ENCODE results near the gene HELQ.
A peak's percentile ranks its signal among the peaks of the same experiment; 100 is the strongest.

Gene HELQ

DNA sequence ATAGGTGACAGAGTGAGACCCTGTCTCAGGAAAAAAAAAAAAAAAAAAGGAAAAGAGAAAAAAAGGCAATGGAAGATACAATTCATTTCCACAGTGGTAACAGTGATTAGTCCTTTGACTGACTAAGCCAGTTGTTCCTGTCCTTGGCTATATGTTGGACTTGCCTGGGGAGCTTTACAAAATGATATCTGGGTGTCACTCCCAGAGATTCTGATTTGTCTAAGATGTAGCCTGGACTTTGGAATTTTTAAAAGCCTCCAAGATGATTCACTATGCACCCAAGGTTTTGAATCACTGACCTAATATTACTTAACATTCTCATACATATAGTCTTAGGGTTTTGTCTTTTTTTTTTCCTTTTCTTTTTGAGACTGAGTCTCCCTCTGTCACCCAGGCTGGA is 16.9 kb downstream of the HELQ start:
- DNase-seq: no peak

DNA sequence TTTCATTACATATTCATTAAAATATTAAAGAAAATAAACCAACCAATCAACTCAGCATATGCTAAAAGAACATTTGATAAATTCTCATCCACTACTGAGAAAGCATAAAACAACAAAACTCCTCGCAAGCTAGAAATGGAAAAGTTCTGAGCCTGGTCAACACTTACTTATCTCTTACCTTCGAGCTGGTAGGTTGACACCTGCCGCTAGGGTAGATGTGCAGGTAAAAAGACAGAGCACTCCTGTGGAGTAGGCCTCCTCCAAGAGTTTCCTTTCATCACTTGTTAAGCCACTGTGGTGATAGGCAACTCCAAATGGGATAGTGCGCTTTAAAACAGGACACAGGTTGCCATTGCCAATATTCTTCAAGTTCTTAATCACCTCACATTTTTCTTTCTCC is 18.9 kb downstream of the HELQ start:
- no peak for DNase-seq

DNA sequence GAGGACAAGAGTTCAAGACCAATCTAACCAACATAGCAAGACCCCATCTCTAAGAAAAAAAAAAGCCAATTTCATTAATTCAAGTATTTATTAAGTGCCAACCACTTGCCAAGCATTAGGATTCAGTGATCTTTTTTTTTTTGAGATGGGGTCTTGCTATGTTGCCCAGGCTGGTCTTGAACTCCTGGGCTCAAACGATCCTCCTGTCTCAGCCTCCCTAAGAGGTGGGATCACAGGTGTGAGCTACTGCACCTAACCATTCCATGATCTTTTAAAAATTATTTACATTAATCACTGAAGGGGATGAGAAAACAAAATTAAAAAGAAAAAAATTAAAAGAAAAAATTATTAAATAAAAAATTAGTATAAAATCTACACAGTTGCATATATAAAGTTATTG is 24.4 kb downstream of the HELQ start:
- DNase-seq: no peak

DNA sequence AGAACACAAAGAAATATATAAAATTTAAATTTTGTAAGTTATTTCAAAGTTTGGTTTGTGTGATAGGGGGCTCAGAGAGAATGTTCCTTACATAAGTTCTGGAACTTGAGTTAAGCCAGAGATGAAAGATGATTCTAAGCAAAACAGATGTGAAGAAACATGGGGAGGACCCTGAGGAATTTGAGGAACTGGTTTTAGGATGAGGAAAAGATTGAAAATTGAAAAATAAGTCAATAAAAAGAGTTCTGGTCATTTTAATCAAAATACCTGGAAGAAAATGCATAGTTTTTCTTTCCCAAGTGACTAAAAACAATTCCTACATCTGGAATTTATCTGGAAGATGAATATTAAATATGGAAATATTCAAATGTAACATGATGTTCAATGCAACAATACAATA is 37.4 kb downstream of the HELQ start:
- no peak for DNase-seq

DNA sequence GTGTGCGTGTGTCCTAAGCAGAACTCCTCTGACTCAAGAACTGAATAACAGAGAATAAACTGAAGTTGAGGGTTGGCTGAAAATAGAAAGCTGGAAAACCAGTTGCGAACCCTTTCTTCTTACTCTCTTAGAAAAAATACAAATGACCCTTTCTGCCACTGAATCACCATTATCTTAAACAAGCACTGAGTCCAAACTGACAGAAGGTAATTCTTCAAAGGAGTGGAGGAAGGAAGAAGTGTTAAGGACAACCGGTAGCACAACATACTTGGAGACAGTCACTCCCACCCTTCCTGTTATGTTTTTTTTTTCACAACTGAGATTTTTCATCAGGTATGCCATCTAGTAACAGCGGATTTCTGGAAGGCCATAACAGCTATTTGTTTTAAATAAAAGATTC is 38.1 kb downstream of the HELQ start:
- DNase-seq: no peak

DNA sequence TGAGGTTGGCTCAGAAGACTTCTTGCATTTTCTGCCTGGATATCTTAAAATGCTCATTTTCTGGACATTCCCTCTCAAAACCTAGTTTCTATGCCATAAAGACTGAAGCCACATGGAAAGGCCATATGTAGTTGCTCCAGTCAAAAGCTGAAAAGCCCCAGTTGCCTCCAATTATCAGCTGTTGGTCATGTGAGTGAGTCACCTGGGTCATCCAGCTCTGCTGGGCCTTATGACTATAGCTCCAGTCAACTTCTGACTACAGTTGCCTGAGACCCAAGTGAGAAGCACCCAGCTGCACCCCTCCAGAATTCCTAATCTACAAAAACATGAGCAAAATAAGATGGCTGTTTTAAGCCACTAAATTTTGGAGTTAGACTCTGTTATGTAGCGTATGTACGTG is 41.9 kb downstream of the HELQ start:
- DNase-seq: no peak

DNA sequence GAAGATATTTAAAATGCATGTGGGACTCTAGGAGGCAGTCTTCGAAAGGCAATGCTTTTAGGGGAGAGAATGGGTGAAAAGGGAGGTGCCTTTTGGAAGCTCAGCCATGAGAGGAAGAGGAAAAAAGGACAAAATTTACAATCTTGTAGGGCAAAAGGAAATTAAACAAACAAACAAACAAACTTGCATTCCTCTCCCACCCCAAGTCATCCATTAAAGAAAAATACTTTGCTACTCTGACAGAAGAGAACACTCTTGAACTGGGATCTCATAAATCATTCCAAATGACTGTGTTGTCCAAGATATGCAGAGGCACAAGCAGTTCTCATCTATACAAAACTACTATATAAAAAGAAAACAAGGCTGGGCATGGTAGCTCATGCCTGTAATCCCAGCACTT is 46.7 kb downstream of the HELQ start:
- no peak for DNase-seq

DNA sequence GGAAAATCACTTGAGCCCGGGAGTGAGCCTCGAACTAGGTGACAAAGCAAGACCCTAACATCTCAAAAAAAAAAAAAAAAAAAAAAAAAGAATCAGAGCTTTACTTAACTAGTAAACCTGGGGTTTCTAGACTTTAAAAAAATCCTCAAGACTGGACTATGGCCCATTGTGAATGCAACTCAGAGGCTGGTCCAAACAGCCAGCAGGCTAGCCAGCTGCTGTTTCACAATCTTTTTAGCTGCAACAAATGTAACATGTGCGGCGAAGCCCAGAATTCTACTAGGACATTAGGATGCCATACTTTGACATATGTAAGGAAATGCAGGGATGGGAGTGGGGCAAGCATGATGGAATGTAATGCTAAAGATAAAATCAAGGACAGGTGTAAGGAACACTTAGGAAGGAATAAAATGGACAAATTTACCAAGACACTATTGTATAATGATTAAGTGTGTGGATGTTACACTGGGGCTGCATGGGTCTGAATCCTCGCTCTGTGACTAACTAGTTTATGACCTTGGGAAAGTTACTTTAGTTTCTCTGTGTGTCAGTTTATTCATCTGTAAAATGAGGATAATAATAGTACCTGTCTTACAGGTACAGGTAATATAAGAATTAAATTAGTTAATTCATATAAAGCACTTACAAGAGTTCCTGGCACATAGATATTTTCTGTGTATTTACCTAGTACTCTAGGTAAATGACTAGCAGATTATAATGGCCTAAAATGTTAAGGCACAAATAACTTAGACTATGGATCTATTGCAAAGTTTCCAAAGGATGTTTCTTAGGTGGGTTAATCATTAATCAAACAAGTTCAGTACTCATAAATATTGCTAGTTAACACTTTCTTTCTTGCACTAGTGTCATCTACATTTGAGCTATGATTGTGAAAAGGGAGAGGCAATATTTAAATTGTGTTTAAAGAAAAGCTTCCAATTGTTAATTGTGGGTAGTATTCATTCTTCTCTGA is 49.5 kb downstream of the HELQ start:
- no peak for DNase-seq

DNA sequence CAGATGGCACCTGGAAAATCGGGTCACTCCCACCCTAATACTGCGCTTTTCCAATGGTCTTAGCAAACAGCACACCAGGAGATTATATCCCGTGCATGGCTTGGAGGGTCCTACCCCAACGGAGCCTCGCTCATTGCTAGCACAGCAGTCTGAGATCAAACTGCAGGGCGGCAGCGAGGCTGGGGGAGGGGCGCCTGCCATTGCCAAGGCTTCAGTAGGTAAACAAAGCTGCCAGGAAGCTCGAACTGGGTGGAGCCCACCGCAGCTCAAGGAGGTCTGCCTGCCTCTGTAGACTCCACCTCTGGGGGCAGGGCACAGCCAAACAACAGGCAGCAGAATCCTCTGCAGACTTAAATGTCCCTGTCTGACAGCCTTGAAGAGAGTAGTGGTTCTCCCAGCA is 57.5 kb downstream of the HELQ start:
- DNase-seq: peak; percentile 9

DNA sequence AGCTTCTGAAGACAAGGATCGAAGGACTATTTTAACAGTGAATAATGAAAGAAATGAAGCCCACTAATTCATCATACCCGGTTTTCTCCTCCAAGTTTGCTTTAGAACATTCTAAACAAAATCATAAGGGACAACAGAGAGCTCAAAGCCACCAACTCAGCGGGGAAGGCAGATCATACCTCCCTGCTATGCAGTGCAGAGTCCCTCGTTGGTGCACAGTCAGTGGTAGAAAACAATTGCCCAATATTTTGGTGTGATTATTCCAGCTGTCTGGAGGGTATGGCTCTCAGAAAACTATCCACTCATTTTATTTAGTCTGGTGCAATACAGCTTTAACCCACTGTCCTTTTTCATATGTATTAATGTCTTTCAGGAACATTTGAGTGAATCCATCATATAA is 61.7 kb downstream of the HELQ start:
- no peak for DNase-seq

DNA sequence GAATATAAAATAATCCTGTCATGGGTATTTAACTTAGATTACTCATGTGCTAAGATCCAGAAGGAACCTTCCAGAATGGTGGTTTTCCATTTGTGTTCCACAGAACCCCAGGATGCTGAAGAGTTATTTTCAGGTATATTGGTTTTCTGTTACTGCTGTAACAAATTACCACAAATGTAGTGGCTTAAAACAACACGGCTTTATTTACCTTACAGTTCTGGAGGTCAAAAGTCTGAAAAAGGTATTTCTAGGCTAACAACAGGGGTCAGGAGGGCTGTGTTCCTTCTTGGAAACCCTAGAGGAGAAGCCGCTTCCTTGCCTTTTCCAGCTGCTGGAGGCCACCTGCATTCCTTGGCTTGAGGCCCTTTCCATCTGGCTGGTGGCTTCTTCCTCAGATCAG is 63.1 kb downstream of the HELQ start:
- DNase-seq: no peak

DNA sequence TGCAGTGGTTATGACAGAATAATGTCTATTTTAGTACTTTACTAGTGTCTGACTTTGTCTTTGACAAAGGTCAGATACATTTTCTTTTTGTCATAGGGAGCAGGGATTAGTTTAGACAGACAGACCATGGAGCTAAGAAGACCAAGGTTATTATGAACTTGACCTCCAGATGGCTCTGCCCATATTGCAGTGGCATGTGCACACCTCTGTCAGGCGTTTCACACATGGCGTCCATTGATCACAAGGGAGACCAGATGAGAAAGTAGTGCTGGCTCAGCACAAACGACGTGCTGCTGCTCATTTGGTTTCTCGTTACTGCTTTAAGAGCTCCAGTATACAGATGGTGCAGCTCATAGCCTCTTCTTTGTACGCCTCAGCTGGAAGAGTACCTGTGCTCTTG is 64.7 kb downstream of the HELQ start:
- no peak for DNase-seq

DNA sequence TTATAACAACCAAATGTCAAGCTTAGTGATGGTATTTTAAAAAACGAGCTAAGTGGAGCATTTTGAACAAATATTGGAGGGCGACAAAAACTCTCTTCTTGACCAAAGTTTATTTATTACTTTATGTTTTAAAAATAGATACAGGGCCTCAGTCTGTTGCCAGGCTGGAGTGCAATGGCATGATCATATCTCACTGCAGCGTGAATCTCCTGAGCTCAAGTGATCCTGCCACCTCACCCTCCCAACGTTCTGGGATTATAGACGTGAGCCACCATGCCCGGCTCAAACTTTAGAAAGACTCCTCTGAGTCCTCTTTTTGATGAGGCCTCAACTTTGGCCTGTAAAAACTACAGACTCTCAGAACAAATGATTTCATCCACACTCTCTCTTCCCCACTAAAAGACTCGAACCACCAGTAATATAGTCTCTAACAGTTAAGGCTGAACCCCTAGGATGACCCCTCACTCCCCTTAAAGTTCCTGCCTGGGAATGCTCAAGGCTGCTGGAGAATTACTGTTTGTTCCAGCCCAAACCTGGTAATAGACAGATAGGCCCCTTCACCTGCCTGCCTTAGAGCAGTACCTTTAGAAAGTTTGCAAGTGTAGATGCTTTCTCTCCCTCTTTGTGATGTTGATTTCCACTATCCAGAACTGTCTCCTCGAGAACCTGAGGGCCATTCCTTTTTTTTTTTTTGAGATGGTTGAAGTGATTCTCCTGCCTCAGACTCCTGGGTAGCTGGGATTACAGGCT is 65.7 kb downstream of the HELQ start:
- no peak for DNase-seq

DNA sequence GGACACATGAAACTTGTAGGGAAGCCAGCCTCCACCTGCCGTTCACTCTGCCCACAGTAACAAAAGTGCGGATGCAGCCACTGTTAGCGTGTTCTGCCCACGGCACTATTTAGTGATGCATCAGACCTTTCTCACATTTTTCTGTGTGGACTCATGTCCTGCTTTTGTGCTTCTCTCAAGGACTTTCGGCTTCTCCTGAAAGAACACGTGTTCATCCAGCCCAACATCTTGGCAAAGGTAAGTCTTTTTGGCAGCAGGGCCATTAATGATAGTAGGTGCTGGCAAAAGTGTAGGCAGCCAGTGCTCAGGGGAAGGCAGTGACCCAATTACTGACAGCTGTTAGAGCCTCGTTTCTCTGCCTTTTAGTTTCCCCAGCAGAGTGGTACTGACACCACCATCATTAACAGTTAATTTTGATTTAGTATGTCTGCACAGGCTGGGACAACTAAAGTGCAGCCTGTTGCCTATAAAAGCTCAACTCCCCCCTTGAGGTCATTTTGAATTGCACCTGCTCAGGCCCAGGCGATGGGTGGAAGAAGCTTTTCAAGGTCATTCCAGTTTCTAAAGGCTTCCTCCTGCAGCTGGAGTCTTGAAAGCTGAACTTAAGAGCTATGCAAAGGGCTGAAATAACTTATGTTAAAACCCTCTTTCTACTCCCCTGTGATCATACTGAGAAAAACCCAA is 66.4 kb downstream of the HELQ start:
- no peak for DNase-seq

DNA sequence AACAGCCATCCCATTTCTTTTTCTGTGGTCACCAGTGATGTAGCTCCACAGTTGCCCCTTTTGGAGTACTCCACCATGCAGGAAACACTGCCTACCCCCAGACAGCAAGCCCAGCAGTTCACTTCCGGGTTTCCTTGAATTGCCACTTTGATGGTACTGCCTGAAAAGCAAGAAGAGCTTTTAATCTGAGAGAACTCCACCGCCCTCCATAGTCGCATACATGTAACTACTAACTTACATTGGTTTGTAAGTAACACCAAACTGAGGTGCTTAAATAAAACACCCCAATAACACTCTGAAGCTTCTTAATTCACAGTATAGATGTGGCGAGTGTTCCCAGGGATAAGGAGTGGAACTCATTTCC is 67.3 kb downstream of the HELQ start:
- DNase-seq: peak; percentile 43

DNA sequence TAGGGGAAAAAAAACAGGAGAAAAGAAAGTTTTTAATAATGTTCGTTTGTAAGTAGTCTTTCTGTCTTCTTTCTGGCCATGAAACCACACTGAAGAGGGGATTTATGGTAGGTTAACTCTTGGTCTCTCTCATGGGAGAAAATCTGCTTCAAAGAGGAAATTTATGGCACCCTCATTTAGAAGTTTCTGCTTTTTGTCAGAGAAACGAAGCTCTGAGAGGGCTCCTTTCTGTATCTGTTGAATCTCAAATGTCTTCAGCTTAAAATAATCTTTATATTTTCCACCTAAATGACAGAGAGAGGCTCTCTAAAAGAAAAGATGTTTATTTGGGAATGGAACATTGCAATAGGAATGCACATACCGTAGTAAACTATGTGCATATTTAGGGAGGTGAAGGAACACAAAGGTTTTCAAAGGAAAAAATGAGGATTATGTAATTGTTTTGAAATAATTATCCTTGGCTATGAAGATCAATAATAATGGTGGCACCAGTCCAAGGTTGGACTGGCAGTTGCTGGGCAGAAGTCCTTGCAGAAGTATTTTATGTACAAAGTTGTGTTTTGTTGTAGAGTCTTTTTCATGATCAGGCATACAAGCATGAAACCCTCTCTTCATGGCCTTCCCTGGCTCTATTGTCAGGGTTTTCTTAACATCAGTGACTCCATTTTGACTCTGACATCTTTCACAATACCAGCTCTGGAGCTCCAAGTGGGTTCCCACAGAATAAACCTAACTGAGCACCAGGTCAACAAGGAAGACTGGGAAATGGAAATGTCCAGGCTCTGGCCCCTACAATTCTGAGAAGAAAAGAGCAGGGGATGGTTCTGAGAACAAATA is 67.9 kb downstream of the HELQ start:
- DNase-seq: no peak

DNA sequence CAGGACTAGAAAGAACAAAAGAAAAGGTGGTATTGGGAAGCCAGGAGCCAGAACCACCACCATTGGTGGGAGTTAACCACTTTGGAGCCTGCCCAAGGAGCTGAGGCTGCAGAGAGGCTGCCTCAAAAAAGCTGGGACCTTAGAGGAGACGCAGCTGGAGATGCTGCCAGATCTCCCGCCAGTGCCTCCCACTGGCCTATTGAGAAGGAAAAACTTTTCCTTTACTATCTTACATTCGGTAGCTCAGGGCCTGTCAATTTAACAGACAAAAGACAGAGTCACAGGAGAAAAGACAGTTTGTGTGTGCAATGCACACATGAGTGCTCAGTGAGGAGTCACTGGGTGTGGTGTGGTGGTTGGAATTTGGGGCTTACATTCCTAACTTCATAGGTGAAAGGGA is 68.6 kb downstream of the HELQ start:
- no peak for DNase-seq

DNA sequence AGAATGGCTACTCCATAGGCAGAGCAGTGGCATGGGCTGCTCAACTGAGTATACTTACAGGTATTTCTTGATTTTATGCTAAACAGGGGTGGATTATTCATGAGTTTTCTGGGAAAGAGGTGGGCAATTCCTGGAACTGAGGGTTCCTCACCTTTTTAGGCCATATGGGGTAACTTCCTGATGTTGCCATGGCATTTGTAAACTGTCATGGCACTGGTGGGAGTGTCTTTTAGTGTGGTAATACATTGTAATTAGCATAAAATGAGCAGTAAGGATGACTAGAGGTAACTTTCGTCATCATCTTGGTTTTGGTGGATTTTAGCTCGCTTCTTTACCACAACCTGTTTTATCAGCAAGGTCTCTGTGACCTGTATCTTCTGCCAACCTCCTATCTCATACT is 72.8 kb downstream of the HELQ start:
- no peak for DNase-seq

DNA sequence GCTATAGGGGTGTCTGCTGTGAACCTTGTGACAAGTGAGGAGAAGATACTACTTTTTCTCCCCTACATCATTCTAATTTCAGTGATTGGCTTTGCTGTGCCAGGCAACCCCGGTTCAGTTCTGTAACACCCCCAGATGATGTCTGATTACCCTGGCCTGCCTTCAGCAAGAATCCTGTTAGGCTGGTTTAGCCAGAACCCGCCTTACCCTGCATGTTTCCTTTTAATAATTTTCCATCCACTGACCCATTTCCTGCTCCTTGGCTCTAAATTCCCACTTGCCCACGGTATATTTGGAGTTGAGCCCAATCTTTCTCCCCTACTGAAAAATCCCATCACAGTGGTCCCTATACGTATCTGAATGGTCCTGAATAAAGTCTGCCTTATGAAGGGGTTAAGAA is 74.5 kb downstream of the HELQ start:
- DNase-seq: no peak

DNA sequence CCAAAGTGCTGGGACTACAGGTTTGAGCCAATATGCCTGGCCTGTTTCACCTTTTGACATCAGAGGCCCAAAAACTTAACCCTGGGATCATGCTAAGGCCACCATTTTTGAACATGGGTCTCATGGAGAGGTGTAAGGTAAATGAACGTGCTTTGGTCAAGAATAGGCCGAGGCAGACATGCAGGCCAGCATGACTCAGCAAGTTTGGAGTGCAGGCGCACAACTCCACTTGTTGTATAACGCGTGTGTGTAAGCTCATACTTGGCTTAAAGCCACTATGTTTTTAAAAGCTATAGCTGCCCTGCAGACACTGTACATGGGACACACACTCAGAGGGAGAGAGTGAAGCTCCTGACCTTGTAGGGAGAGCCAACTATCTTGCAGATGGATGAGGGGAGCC is 77.2 kb downstream of the HELQ start:
- peak; percentile 17 for DNase-seq

DNA sequence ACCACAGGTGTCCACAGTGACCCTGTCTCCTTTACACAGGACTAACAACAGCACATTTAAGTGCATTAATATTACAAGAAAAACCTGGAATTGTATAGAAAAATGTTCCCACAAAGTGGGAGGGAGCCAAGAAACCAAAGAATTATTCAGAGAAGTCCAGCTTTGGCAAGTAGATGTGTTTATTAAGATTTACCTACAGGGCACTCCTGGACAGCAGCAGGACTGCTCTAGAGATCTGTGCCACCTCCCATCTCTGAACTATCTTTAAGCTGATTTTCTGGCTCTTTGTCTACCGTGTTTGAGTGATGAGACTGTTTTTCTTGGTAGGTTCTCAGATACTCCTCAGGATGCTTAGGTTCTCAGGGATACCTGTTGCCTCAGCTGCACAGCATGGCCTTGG is 82.7 kb downstream of the HELQ start:
- no peak for DNase-seq

DNA sequence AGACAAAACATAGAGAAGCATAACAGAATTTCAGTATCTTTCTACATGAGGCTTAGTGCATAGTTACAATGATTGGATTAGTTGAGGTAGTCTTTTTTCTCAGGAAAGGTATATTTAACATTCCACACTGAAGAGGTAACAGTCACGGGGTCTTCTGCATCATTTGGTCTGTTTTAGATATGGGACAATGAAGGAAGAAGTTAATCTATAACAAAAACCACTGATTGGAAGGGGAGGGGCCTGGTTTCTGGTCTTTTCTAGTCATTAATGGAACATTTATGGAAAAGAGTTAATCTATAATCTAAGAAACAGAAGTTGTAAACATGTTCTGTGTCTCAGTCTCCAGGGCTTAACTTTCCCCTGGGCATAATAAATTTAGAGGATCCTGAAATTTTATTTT is 83.7 kb downstream of the HELQ start:
- DNase-seq: no peak

DNA sequence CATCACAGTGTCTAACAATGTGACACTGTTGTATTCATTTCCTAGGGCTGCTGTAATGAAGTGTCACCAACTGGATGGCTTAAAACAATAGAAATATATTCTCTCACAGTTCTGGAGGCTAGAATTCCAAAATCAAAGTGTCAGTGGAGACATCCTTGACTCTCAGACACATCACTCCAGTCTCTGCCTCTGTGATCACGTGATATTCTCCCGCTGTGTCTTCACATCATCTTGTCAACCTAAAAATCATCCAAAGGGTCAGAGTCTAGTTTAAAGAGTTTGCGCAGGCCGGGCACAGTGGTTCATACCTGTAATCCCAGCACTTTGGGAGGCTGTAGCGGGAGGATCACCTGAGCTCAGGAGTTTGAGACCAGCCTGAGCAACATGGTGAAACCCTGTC is 84.4 kb downstream of the HELQ start:
- no peak for DNase-seq

Data from CD4-positive, alpha-beta T cell treated with Interleukin-12 subunit alpha and Interleukin-12 subunit beta, for 1 hour (primary cell).